Stimulated activated CD8-positive, alpha-beta memory T cell treated with anti-CD3 and anti-CD28 coated beads, Interleukin-15, amount 100 ng/mL, for 4 hours (primary cell): ENCODE results near the gene LRRC36.
"Not testable (repeated sequence)": the region's sequence is repeated elsewhere in the genome, so short reads cannot be mapped to it uniquely, and the experiment has no call there.

Experiments
- DNase-seq, 2 donors: peaks; one replicate each; pipeline ENCODE4 v3.0.0-alpha.2; 2020; ENCODE audit warnings: low read depth in 2 of 2

LRRC36 gene

GRCh38 chr16:67342616-67343015 is 16.0 kb downstream of the LRRC36 start:
- no peak for DNase-seq

- DNase-seq: no peak
Measured at GRCh38 chr16:67345401-67345800, 18.8 kb downstream of the LRRC36 start.

- no peak for DNase-seq
Measured at GRCh38 chr16:67346341-67346740, 19.7 kb downstream of the LRRC36 start.

- no peak for DNase-seq
Measured at GRCh38 chr16:67349172-67349571, 22.6 kb downstream of the LRRC36 start.

- DNase-seq: no peak
Measured at GRCh38 chr16:67350324-67350723, 23.7 kb downstream of the LRRC36 start.

- not testable (repeated sequence) for DNase-seq
Measured at GRCh38 chr16:67352463-67352862, 25.8 kb downstream of the LRRC36 start.

- no peak for DNase-seq
Measured at GRCh38 chr16:67356396-67356795, 29.8 kb downstream of the LRRC36 start.

- no peak for DNase-seq
Measured at GRCh38 chr16:67357561-67357960, 30.9 kb downstream of the LRRC36 start.

- DNase-seq: not testable (repeated sequence)
Measured at GRCh38 chr16:67359540-67360269, 33.1 kb downstream of the LRRC36 start.

GRCh38 chr16:67361038-67361437 is 34.4 kb downstream of the LRRC36 start:
- DNase-seq: no peak

- DNase-seq: no peak
Measured at GRCh38 chr16:67364600-67365235, 38.1 kb downstream of the LRRC36 start.

- DNase-seq: no peak
Measured at GRCh38 chr16:67370661-67371060, 44.0 kb downstream of the LRRC36 start.

- no peak for DNase-seq
Measured at GRCh38 chr16:67372664-67373063, 46.0 kb downstream of the LRRC36 start.

- DNase-seq: not testable (repeated sequence)
Measured at GRCh38 chr16:67376012-67376411, 49.4 kb downstream of the LRRC36 start.

GRCh38 chr16:67378642-67379041 is 52.0 kb downstream of the LRRC36 start:
- DNase-seq: no peak

GRCh38 chr16:67383284-67383683 is 56.7 kb downstream of the LRRC36 start:
- DNase-seq: no peak

- DNase-seq: no peak
Measured at GRCh38 chr16:67384778-67385510, 58.3 kb downstream of the LRRC36 start.

- DNase-seq: no peak
Measured at GRCh38 chr16:67386861-67387455, 60.3 kb downstream of the LRRC36 start.

GRCh38 chr16:67387479-67388079 is 61.0 kb downstream of the LRRC36 start:
- DNase-seq: no peak

- DNase-seq: no peak
Measured at GRCh38 chr16:67388191-67388590, 61.6 kb downstream of the LRRC36 start.

GRCh38 chr16:67388591-67388990 is 62.0 kb downstream of the LRRC36 start:
- DNase-seq: no peak
